Measurements from ENCODE around the gene C3orf33.
"Not testable (repeated sequence)": the region's sequence is repeated elsewhere in the genome, so short reads cannot be mapped to it uniquely, and the experiment has no call there.

Gene C3orf33, protein sequence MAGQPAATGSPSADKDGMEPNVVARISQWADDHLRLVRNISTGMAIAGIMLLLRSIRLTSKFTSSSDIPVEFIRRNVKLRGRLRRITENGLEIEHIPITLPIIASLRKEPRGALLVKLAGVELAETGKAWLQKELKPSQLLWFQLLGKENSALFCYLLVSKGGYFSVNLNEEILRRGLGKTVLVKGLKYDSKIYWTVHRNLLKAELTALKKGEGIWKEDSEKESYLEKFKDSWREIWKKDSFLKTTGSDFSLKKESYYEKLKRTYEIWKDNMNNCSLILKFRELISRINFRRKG

DNA sequence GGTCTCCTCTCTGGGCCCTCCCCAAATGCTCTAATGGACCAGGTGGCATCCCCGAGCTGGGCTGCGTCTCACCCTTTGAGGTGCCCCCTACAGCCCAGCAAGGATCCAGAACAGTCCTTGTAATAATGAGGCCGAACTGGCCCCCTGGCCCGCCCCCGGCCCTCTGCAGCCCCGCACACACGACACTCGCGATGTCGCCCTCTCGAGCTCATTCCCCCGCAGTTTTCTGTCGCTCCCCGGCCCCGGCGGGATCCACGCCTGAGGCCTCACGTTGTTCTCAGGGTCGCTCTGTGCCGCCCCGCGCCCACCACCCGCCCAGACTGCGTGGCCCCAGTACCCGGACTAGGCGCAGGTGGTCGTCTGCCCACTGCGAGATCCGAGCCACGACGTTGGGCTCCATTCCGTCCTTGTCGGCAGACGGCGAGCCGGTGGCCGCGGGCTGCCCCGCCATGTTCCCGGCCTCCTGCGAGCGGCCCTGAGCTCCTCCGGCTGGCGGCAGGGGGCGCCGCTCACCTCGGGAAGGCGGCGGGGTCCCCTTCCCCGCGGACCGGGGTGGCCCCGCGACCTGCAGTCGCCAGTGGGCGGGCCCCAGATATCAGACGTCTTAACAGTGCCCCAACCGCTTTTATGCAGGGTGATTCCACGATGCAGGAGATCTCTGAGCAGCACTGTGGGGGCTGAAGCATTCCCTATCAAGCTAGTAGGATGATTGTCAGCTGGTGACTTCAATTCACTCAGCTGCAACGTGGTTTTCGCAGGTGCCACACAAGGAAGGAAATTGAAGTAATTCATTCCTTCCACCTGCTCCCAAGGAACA, at the start of gene C3orf33:
Gene C3orf33, minus strand, starts transcription at position 477 of the 817 bp plus-strand sequence. Its CDS starts 26 bp downstream, at position 451.
- peak; percentile 50 to 67 for DNase-seq

DNA sequence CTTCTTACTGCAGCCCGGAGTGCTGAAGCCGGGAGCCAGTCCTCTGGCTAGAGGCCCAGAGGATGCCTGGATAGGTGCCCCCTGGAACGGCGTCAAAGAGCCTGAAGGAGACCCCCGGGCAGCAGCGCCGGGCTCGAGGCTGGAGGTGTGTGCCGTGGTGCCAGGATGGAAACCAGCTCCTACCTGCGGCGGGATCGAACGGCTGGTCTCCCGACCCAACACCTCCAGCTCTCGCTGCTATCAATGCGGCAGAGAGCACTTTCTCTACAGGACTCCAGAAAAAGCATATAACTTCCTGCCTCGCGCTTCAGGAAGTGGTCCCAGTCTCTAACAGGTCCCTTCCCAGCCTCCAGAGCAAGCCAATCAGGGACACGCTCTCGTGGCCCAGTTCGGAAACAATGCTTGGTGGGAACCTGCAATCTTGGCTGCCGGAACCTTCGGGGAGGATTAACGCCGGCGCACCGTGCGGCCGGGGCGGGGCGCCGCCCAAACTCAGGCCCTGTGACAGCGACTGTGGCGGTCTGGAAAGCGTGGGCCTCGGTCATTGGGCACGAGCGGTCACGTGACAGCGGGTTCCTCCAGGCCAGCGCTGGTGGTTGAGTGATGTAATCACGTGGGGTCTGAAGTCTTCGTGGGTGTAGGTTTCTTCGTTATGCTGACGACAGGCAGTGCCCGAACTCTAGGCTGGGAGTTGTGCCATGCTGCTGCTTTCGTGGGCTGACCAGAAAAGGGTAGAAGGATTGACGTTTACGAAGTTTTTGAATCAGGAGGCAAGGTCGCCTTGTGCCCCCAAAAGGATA, 48.3 kb upstream of the C3orf33 start, which contains the start of gene SLC33A1:
Gene SLC33A1, minus strand, starts transcription at position 287 of the 800 bp plus-strand sequence. CDS start 430 bp downstream, outside the sequence.
- peak; percentile 95 to 99 for DNase-seq

DNA sequence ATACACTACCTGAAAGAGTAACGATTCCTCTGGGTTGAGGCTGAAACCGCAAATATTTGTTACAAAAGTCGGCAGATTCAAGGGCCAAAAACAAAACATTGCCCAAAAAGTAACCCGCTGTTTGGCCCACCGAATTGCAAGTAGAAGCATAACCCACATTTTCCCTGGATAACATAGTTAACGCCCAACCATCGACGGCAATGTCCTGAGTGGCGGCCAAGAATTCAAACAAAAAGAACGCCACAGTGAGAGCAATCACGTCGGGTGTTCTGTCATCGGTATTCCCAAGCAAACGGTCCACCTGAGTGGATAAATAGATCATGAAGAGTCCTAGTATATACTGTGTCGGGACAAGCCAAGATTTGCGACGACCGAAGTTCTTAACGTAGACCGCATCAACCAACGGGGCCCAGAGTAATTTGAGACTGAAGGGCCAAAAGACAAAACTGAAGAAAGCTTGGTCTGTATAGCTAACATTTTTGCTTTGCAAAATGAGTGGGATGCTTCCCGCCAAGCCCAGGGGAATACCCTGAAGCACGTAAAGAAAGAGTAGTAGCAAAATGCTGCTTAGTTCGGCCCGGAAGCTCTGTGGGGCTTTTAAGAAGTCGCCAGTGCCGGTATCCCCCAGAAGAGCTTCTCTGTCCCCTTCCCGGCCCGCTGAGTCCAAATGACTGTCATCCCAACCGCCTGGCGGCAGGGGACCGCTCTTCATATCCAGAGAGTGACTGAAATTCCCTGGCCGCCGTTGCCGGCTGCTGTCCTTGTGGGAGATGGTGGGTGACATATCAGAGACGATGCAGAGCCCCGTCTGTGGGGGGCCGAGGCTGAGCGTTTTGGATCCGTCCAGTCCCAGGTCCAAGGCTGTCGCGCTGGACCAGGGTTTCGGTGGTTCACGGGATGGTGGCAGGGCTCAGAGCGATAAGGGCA, 47.4 kb upstream of the C3orf33 start:
- peak in 1 of 2 donors; percentile 39 for DNase-seq

DNA sequence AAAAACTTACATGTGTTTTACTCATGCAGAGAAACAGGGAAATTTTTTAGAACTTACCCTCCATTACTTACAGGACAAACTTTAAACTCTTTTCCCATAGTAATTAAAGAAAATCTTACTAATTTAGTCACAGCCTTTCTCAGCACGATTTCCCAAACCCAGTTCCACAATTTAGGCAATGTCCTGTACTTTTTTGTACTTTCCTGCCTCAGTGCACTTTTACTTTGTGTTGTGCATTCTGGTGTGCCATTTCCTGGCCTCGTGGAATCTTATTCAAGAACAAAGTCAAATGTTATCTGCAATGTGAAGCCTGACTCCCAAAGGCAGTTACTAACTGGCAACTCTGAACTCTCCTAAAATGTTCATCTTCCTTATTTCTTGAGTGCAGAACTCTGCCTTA, 46.3 kb upstream of the C3orf33 start:
- DNase-seq = no peak

DNA sequence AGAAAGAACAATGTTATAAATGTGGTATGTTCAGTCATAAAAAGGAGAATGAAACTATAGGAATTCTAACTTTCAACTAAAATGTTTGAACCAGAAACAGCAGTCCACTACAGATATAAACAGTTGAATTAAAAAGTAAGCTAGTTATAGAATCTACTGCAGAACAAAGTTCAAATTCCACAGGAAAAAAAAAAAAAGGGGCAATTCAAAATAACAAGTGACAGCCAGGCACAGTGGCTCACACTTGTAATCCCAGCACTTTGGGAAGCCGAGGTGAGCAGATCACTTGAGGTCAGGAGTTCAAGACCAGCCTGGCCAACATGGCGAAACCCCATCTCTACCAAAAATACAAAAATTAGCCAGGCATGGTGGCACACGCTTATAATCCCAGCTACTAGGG, 43.3 kb upstream of the C3orf33 start:
- DNase-seq = not testable (repeated sequence)

DNA sequence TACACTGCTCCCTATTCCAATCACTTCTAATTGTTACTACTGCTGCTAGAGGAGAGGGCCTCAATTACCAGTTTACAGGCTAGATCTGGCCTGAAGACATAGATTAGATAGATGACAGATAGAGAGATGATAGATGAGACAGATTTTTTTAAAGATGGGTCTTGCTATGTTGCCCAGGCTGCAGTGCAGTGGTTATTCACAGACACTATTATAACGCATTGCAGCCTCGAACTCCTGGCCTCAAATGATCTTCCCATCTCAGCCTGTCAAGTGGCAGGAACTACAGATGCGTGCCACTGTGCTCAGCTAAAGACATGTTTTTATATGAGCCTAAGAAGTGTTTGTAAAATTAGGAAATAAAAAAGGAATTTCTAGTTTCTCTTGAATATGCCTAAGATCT, 41.9 kb upstream of the C3orf33 start:
- no peak for DNase-seq

DNA sequence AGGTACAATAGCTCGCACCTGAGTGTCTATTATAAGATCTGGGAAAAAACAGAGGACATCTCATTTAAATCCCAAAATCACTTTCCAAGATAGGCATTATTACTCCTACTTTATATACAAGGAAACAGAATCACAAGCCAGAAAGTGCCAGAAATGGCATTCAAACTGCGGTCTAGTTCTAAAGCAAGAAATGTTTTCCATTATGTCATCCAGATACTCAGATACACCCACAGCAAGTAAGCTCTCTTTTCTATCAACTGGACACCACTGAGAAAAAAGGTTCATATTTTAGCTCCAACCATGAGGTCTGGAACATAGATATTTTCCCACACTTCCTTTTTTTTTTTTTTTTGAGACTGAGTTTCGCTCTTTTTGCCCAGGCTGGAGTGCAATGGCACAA, 40.0 kb upstream of the C3orf33 start:
- DNase-seq = no peak

DNA sequence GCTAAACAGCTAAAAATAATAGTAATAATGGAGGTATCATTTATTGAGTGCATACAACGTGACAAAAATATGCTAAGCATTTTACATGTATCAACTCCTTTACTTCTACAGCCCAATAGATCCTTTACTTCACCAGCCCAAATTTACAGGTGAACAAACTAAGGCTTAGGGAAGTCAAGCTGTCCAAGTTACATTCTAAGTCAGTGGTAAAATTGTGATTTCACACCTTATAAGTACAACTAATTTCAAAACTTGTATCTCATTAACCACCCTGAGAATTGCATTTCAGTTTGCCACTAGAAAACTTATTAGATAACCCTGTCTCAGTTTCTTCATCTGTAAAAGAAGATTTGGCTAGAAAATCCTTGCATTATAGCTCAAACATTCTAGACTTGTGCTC, 37.5 kb upstream of the C3orf33 start:
- DNase-seq = no peak

DNA sequence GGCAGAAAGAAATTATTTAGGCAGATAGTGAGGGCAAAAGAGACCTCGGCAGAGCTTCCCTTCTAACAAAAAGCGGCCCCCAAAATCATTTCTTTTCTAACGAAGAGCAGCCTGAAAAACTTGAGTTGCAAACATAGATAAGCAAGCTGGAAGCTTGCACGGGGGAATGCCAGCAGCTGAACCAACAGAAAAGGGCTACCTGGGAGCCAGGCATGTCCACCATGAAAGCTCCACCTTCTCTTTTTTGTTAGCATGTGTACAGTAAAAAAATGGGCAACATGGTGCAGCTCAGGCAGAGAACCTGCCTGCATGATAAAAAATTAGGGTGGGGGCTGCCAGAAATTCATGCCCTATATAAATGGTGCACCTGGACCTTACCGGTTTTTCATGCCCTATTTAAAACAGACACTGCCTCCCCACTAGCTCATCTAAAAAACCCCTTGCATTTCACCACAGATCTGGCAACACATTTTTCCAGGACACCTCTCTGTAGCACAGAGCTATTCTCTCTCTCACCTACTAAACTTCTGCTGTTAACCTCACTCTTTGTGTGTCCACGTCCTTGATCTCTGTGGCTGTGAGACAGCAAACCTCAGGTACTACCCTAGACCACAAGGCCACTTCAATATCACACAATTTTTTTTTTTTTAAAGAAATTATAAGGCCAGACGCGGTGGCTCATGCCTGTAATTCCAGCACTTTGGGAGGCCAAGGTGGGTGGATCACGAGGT, 29.4 kb upstream of the C3orf33 start:
- DNase-seq = no peak

DNA sequence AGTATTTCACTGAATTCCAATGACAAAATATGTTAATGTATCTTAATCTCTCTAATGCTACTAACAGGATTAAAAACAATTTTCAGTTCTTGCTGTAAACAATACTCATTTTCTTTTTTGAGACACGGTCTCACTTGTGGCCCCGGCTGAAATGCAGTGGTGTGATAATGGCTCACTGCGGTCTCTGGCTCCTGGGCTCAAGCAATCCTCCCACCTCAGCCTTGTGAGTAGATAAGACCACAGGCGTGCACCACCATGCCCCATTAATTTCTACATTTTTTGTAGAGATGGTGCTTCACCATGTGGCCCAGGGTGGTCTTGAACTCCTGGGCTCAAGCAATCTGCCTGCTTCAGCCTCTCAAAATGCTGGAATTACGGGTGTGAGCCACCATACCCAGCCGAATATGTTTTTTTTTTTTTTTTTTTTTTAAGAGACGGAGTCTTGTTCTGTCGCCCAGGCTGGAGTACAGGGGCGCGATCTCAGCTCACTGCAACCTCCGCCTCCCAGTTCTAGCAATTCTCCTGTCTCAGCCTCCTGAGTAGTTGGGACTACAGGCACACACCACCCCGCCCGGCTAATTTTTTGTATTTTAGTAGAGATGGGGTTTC, 22.5 kb upstream of the C3orf33 start:
- DNase-seq = not testable (repeated sequence)

DNA sequence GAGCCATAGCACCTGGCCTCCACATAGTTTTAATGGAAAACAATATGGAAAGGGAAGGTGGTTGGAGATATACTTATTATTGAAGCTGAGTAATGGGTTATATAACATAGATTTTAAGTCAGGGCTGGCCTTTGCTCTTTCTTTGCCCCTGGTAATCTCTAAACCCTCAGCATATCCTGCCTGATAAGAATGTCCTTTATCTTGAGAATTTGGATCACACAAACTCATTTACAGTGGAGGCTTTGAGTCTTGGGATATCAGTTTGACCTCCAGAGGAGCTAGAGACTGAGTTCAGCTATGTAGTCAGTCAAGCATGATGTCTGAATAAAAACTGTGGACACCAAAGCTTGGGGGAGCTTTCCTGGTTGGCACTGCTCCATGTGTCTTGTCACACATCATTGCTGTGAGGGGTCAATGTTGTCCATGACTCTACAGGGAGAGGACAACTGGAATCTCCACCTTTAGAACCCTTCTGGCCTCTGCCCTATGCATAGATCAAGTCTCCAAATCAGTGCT, 9.0 kb upstream of the C3orf33 start:
- no peak for DNase-seq

DNA sequence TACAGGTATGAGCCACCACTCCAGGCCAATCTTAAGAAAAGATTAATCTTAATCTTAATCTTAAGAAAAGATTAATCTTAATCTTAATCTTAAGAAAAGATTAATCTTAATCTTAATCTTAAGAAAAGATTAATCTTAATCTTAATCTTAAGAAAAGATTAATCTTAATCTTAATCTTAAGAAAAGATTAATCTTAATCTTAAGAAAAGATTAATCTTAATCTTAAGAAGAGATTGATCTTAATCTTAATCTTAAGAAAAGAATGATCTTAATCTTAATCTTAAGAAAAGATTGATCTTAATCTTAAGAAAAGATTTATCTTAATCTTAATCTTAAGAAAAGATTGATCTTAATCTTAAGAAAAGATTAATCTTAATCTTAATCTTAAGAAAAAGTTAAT, 7.1 kb upstream of the C3orf33 start:
- not testable (repeated sequence) for DNase-seq

DNA sequence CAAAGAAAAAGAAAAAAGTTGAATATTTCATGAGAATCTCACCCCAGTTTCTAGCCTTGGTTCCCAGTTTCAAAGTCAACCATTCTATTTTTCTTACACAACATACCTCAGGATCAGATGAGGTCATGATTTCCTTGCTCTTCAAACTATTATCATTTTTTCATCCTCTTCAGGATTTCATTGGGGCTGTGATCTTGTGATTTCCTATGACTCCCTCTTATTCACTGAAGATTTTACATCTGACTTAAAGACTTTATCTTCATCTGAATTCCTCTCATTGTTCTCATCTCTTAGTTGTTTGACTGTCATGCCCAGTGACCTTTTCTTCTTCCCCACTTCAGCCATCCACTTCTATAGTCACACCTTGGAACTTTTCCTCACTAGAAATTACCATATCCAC, 3.1 kb upstream of the C3orf33 start:
- no peak for DNase-seq

DNA sequence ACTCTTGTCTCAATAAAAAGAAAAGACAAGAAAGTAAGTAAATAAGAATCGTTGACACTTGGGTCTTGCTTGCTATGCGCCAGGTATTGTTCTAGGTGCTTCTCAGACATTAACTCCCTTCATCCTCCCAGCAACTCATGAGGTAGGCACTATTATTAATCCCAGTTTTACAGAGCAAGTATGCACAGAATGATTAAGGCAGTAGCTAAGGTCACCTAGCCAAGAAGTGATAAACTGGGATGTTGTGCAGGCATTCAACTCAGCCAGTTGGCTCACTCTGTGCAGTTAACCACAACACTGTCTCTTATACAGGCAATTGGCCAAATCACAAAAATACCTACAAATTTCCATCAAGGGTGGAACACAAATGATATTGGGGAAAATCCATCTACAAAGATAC, 1.7 kb upstream of the C3orf33 start:
- no peak for DNase-seq

DNA sequence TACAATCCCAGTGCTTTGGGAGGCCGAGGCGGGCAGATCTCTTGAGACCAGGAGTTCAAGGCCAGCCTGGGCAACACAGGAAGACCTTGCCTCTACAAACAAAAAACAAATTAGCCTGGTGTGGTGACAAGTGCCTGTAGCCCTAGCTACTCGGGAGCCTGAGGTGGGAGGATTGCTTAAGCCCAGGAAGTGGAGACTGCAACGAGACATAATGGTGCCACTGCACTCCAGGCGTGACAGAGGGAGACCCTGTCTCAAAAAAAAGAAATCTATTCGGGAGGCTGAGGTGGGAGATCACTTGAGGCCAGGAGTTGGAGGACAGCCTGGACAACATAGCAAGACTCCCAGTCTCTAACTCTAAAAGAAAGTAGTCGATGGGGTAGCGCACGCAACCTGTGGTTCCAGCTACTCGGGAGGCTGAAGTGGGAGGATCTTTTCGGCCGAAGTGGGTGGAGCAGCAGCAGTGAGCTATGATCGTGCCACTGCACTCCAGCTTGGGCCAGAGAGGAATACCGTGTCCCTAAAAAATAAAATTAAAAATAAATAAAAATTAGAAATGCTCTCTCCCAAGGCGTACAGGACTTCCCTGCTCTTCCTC, 775 bp downstream of the C3orf33 start:
- DNase-seq = no peak

DNA sequence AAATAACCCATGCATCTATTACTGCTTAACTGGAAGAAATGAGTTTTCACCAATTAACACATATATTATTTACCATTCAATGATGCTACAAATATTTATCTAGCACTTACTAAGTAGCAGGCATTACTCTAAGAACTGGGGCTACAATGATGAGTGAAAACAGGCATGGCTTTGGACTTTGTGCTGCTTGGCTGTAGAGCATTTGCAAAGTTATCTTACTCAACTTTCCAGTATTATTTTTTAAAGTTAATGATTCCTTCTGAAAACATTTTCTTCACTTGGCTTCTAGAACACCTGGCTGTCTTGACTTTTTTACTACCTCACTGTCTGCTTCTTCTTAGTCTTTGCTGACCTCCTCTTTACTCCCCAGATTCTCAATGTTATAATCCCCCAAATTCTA, 1.8 kb downstream of the C3orf33 start:
- no peak for DNase-seq

DNA sequence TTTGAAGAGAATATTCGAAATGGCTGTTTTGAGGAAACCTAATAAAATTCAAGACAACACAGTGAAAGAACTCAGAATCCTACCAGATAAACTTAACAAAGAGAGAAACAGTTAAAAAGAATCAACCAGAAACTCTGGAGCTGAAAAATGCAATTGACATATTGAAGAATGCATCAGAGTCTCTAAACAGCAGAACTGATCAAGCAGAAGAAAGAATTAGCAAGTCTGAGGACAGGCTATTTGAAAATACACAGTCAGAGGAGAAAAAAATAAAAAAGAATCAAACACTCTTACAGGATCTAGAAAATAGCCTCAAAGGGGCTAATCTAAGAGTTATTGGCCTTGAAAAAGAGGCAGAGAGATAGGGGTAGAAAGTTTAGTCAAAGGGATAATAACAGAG, 13.5 kb downstream of the C3orf33 start:
- DNase-seq = no peak

DNA sequence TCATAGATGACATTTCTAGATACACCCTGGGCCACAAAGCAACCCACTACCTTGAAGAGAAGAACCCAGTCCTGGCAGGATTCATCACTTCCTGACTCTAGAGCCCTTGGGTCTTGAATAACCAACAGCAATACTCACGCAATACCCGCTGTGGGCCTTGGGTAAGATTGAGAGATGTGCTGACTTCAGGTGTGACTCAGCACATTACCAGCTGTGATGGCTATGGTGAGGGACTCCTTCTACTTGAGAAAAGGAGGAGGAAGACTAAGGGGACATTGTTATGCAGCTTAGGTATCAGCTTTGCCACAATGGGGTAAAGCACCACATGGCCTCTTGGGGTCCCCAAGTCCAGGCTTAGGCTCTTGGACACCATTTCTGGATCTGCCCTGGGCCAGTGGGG, 14.9 kb downstream of the C3orf33 start:
- DNase-seq = no peak

DNA sequence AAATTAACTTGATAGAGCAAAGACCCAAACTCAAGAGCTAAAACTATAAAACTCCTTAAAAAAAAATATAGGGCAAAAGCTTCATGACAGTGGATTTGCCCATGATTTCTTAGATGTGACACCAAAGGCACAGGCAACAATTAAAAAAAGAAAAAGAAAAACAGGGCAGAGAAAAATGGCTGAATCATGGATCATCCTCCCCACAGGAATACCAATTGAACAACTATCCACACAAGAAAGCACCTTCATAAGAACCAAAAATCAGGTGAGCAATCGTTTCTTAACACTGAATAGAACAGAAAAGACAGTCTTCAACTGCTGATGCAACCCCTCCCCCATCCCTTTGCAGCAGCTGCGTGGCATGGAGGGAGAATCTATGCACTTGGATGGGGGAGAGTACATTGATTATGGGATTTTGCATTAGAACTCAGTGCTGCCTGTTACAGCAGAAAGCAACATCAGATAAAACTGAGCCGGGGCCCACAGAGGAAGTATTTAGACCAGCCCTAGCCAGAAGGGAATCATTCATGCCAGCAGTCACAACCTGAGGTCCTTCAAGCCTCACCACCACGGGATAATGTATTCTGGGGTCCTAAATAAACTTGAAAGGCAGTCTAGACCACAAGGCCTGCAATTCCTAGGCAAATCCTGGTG, 15.7 kb downstream of the C3orf33 start:
- no peak for DNase-seq

All from bone marrow (tissue), 2 donors.